Ovary (tissue), 3 donors: Measurements from ENCODE around the gene KCND2.

Experiments used
- CTCF ChIP-seq, 3 donors: fragments of 450-650 bp in 2 of 3; fragments of 200-600 bp in 1 of 3; IDR thresholded peaks; one replicate each; pipeline versions ENCODE4 v1.5.1 to v1.8.0; 2016 to 2022; ENCODE audit warnings: antibody characterized with exemption in 3 of 3, mild to moderate bottlenecking in 1 of 3
- POLR2A ChIP-seq: fragments of 450-650 bp; IDR thresholded peaks from one replicate; pipeline ENCODE4 v1.6.1; 2017; ENCODE audit warnings: antibody characterized with exemption, mild to moderate bottlenecking, moderate library complexity
- donor health status: DM: no; HTN: no; CAD: no.

GRCh38 chr7:120436487-120437060, 163.6 kb downstream of the KCND2 start:
- TF ChIP-seq POLR2A (no peak), CTCF (IDR thresholded peaks at IDR 0.05) (no peak)
